K562 (cell line): Measurements from ENCODE around the gene EMILIN3. TPM values are rescaled to one million over a fixed set of nuclear protein-coding genes. Genes with fewer than 3 reads are reported as not detected.

Experiments
- BRD4 ChIP-seq: fragments of 200-600 bp; sonication (generic); IDR thresholded peaks from 2 replicates; pipeline ENCODE4 v1.6.1; 2017; ENCODE audit warnings: inconsistent platforms
- BRD9 ChIP-seq: fragments of 450-650 bp; IDR thresholded peaks from 2 replicates; pipeline ENCODE4 v1.6.1; 2018; ENCODE audit warnings: low read depth; ENCODE audit not compliant: partially characterized antibody
- CBX2 ChIP-seq: fragments of 200-600 bp; sonication (generic); IDR thresholded peaks from one replicate; pipeline ENCODE4 v1.6.1; 2012; ENCODE audit warnings: mild to moderate bottlenecking, low read length, inconsistent platforms; ENCODE audit not compliant: insufficient read depth, poor library complexity, severe bottlenecking
- ETS1 ChIP-seq: conservative IDR thresholded peaks from 2 replicates; pipeline ENCODE4 v1.6.1; 2011; ENCODE audit warnings: low read depth, mild to moderate bottlenecking, low read length; ENCODE audit not compliant: control insufficient read depth
- GMEB1 ChIP-seq: fragments of 250-450 bp; sonication (Bioruptor Pico); IDR thresholded peaks from 2 replicates; pipeline ENCODE4 v1.4.0; 2020; ENCODE audit warnings: mild to moderate bottlenecking
- GTF3C2 ChIP-seq: IDR thresholded peaks from 3 replicates; pipeline ENCODE4 v1.6.1; 2011; ENCODE audit warnings: borderline replicate concordance, mild to moderate bottlenecking, moderate library complexity; ENCODE audit not compliant: insufficient read length; ENCODE audit errors: extremely low read depth
- KHSRP ChIP-seq: fragments of 450-650 bp; IDR thresholded peaks from 2 replicates; pipeline ENCODE4 v1.6.1; 2017
- NEUROD1 ChIP-seq: fragments of 150-350 bp; IDR thresholded peaks from 2 replicates; pipeline ENCODE4 v1.6.1; 2014; ENCODE audit warnings: borderline replicate concordance, low read length, low read depth; ENCODE audit not compliant: partially characterized antibody
- NONO ChIP-seq, 2 experiments: fragments of 200-400 bp in 1 of 2; fragments of 450-650 bp in 1 of 2; formaldehyde crosslinking in 1 of 2; IDR thresholded peaks; 2 replicates each; pipeline ENCODE4 v1.6.1; 2017; ENCODE audit warnings: low read depth in 2 of 2, mild to moderate bottlenecking in 2 of 2, moderate library complexity in 2 of 2, low read length in 1 of 2
- NR2F6 ChIP-seq: fragments of 450-650 bp; formaldehyde crosslinking; IDR thresholded peaks from 2 replicates; pipeline ENCODE4 v1.4.0; 2020; ENCODE audit warnings: mild to moderate bottlenecking
- NRF1 ChIP-seq, 2 experiments: fragments of 450-650 bp; IDR thresholded peaks in 1 of 2; conservative IDR thresholded peaks in 1 of 2; 2 replicates each; pipeline ENCODE4 v1.6.1; 2014; ENCODE audit warnings: mild to moderate bottlenecking in 2 of 2
- PHTF2 ChIP-seq: fragments of 250-450 bp; sonication (Bioruptor Pico); IDR thresholded peaks from 2 replicates; pipeline ENCODE4 v1.5.0; 2021; ENCODE audit warnings: mild to moderate bottlenecking
- POLR2AphosphoS2 ChIP-seq: IDR thresholded peaks from 2 replicates; pipeline ENCODE4 v1.6.1; 2012; ENCODE audit warnings: low read length, improper control_type of control experiment
- SRSF7 ChIP-seq: fragments of 200-400 bp; formaldehyde crosslinking; optimal IDR thresholded peaks from 2 replicates; pipeline ENCODE3; 2017; ENCODE audit warnings: mild to moderate bottlenecking, low read depth, low read length
- TGIF2 ChIP-seq: sonication (generic); formaldehyde crosslinking; IDR thresholded peaks from 2 replicates; pipeline ENCODE4 v1.8.1; 2022; ENCODE audit warnings: mild to moderate bottlenecking, missing genetic modification reagents, moderate library complexity
- ZNF609 ChIP-seq: sonication (generic); formaldehyde crosslinking; IDR thresholded peaks from 2 replicates; pipeline ENCODE4 v1.8.1; 2023; ENCODE audit warnings: missing genetic modification reagents, mild to moderate bottlenecking, borderline replicate concordance
- ZNF79 ChIP-seq: fragments of 250-450 bp; sonication (Bioruptor Pico); IDR thresholded peaks from 2 replicates; pipeline ENCODE4 v1.4.0; 2020; ENCODE audit warnings: low read depth, mild to moderate bottlenecking, moderate library complexity
- polyA plus RNA-seq, 8 experiments: library from polyadenylated mRNA; depleted of rRNA in 4 of 8; stranded (reverse) in 5 of 8; unstranded in 3 of 8; fragments of >200 nt; fragmentation: Nextera tagmentation in 2 of 8; fragmentation: Illumina TruSeq in 1 of 8; extraction: Ambion mirVana in 2 of 8; extraction: Trizol in 1 of 8; gene quantifications; 2 replicates each; pipeline versions ENCODE4 v1.2.1 to v1.2.3, GENCODE V29; 2011 to 2014; ENCODE audit warnings: inconsistent platforms in 1 of 8, missing spikeins in 1 of 8
- total RNA-seq, 7 experiments: library from RNA; depleted of rRNA in 6 of 7; stranded (reverse); fragments of >200 nt in 6 of 7; fragmentation: Illumina TruSeq in 2 of 7; extraction: Trizol in 2 of 7; gene quantifications; 2 replicates each; pipeline versions ENCODE4 v1.2.1 to v1.2.3, GENCODE V29; 2011 to 2021; ENCODE audit warnings: low replicate concordance in 1 of 7

The EMILIN3 gene
- total and polyA plus RNA-seq, 9 of the 15 experiments (the other 6 are each of a cell fraction or from before 2014, with no cell fraction given), result 0.01 to 0.07 TPM; not detected in 7

GRCh38 chr20:41340327-41341055, 26.1 kb downstream of the EMILIN3 start, which contains the start of gene LPIN3 (continued):
- TF ChIP-seq ZNF609 (CRISPR knock-in tag) (no peak), GTF3C2 (no peak), SRSF7 (no peak), NEUROD1 (peak; percentile 39), NR2F6 (CRISPR knock-in tag) (no peak), CBX2 (no peak), KHSRP (no peak), ETS1 (no peak; the same call in 1 of the 2 replicates), ZNF79 (CRISPR knock-in tag) (no peak), GMEB1 (no peak), BRD9 (peak; percentile 55), NONO (IDR thresholded peaks at IDR 0.05; ENCODE audit: low read depth in 2 of 2, low read length in 1 of 2) (no peak), PHTF2 (CRISPR knock-in tag) (no peak), BRD4 (no peak), TGIF2 (CRISPR knock-in tag) (no peak), NRF1 (conservative IDR thresholded peaks at IDR 0.05 in 1 of 2, IDR thresholded peaks at IDR 0.05 in 1 of 2) (peak in 1 of 2 experiments; percentile 46; a peak in 2 of 4 replicates), POLR2AphosphoS2 (no peak)
